Thyroid gland (tissue), 4 donors: ENCODE results near the gene ZDHHC9. TPM values are rescaled to one million over a fixed set of nuclear protein-coding genes. Genes with fewer than 3 reads are reported as not detected.
A peak's percentile ranks its signal among the peaks of the same experiment; 100 is the strongest.

ENCODE experiments used
- DNase-seq, 2 donors: peaks; one replicate each; pipeline ENCODE4 v3.0.0-alpha.2; 2019
- H3K27ac ChIP-seq, 3 donors: fragments of 200-600 bp; sonication (generic); 1 replicate in 2 of 3; 2 replicates in 1 of 3; pipeline ENCODE4 v1.5.1; 2016 to 2019; ENCODE audit warnings: mild to moderate bottlenecking in 1 of 3, moderate library complexity in 1 of 3
- H3K27me3 ChIP-seq: fragments of 200-600 bp; sonication (generic); one replicate; pipeline ENCODE4 v1.5.1; 2019
- H3K36me3 ChIP-seq, 2 donors: fragments of 200-600 bp; sonication (generic); one replicate each; pipeline ENCODE4 v1.5.1; 2016 to 2019
- H3K4me1 ChIP-seq, 2 donors: fragments of 200-600 bp; sonication (generic); one replicate each; pipeline ENCODE4 v1.5.1; 2017 to 2019
- H3K4me3 ChIP-seq, 3 donors: fragments of 200-600 bp; sonication (generic); replicated peaks in 1 of 3; 1 replicate in 2 of 3; 2 replicates in 1 of 3; pipeline ENCODE4 v1.5.1; 2016; ENCODE audit warnings: mild to moderate bottlenecking in 1 of 3
- H3K9me3 ChIP-seq: fragments of 200-600 bp; sonication (generic); one replicate; pipeline ENCODE4 v1.5.1; 2017
- CTCF ChIP-seq, 6 experiments: fragments of 200-600 bp in 3 of 6; fragments of 450-650 bp in 3 of 6; sonication (generic) in 3 of 6; IDR thresholded peaks; one replicate each; pipeline ENCODE4 v1.5.1; 2016 to 2019; ENCODE audit warnings: antibody characterized with exemption in 6 of 6, mild to moderate bottlenecking in 2 of 6, inconsistent platforms in 1 of 6, moderate library complexity in 1 of 6
- POLR2A ChIP-seq, 2 donors: fragments of 450-650 bp; IDR thresholded peaks; one replicate each; pipeline ENCODE4 v1.6.1; 2017; ENCODE audit warnings: antibody characterized with exemption in 2 of 2, mild to moderate bottlenecking in 2 of 2, moderate library complexity in 1 of 2
- WGBS, 2 donors: methylation state at CpG; one replicate each; pipeline ENCODE4 v1.1.5; 2017; 5-methylcytosine and 5-hydroxymethylcytosine counted together
- intact Hi-C: fragments of 100-400 bp; cut with DNase I; formaldehyde crosslinking; loops from one replicate; pipeline ENCODE4 v1.15.1; 2023
- total RNA-seq, 4 donors: library from RNA; depleted of rRNA; stranded (reverse); fragments of >200 nt; gene quantifications; one replicate each; pipeline ENCODE4 v1.2.3, GENCODE V29; 2016

Gene ZDHHC9
- total RNA-seq, 4 donors from 2014 or later, result 19.7 to 35.6 (median 25.3) TPM

DNA sequence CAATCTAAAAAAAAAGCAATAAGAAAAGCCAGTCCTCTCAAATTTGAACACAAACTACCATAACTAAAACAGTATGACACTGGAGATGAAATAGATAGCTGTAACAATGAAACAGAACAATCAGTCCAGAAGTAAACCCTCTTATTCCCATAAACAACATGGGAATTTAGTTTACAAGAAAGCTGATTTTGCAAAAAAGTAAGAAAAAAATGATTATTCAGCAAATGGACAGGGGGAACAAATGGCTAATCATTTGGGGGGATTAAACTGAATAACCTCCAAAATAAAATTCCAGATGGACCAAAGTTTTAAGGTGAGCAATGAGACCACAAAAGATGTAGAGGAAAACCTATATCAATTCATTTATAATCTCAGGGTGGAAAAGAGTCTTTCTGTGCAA is 80.0 kb downstream of the ZDHHC9 start:
- no peak for TF ChIP-seq POLR2A (IDR thresholded peaks at IDR 0.05)
- no peaks in the 10 kb centered on the region for H3K27me3 ChIP-seq

GRCh38 chrX:129762448-129762847 is 81.2 kb downstream of the ZDHHC9 start:
- TF ChIP-seq CTCF (IDR thresholded peaks at IDR 0.05), result no peak
- TF ChIP-seq POLR2A (IDR thresholded peaks at IDR 0.05), result no peak
- intact Hi-C loops, result no loop called here
- Histone ChIP-seq H3K9me3 (no peaks in the 10 kb centered on the region), H3K4me1 (peaks cover 3 to 12% of the 10 kb centered on the region in 2 donors), H3K36me3 (no peaks in the 10 kb centered on the region), H3K27ac (no peak overlapping the region), H3K27me3 (no peaks in the 10 kb centered on the region), H3K4me3 (no peak overlapping the region)
- no peak for DNase-seq
- 90 to 93% methylated on average over 3 of the region's 3 CpGs for WGBS, 2 donors

More for the DNA sequence above, 80.0 kb downstream of the ZDHHC9 start:
- no peaks in the 10 kb centered on the region for H3K36me3 ChIP-seq
- no peaks in the 10 kb centered on the region for H3K9me3 ChIP-seq
- H3K27ac ChIP-seq, result no peak overlapping the region
- intact Hi-C loops, result no loop called here
- no peak overlapping the region for H3K4me3 ChIP-seq
- DNase-seq, result no peak
- H3K4me1 ChIP-seq, result peaks cover 3 to 12% of the 10 kb centered on the region in 2 donors

GRCh38 chrX:129761596-129761995 is 82.1 kb downstream of the ZDHHC9 start:
- H3K27me3 ChIP-seq, result no peaks in the 10 kb centered on the region
- intact Hi-C loops, result no loop called here
- H3K36me3 ChIP-seq, result no peaks in the 10 kb centered on the region
- H3K4me1 ChIP-seq, result peaks cover 3 to 12% of the 10 kb centered on the region in 2 donors
- WGBS, 2 donors, result 100% methylated on average over 2 of the region's 4 CpGs; no CpG with 5 or more reads in 1 of the 2 donors
- H3K27ac ChIP-seq, result no peak overlapping the region
- H3K4me3 ChIP-seq, result no peak overlapping the region
- DNase-seq, result no peak
- H3K9me3 ChIP-seq, result no peaks in the 10 kb centered on the region
- TF ChIP-seq POLR2A (IDR thresholded peaks at IDR 0.05), result no peak
- no peak for TF ChIP-seq CTCF (IDR thresholded peaks at IDR 0.05)

DNA sequence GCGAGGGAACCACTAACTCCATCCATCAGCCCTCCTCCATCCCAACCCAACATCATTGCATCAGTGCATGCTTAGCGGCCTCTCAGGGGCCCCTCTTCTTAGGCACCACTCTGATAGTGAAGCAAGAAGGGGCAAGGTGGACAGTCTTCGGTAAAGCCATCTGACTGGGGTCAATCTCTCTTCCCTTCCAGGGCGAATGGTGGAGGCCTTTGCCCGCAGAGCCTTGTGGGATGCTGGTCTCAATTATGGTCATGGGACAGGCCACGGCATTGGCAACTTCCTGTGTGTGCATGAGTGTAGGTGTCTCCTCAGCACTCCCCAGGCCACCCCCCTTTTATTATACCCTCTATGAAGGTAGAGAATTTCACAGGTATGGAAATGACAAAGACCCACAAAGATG is 82.7 kb downstream of the ZDHHC9 start:
- Histone ChIP-seq H3K27me3 (no peaks in the 10 kb centered on the region), H3K4me3 (no peak overlapping the region), H3K36me3 (no peaks in the 10 kb centered on the region), H3K9me3 (no peaks in the 10 kb centered on the region), H3K4me1 (peaks cover 3 to 12% of the 10 kb centered on the region in 2 donors), H3K27ac (no peak overlapping the region)
- no peak for TF ChIP-seq POLR2A (IDR thresholded peaks at IDR 0.05)
- no peak for TF ChIP-seq CTCF (IDR thresholded peaks at IDR 0.05)
- 85 to 90% methylated on average over 2 to 3 of the region's 6 CpGs for WGBS, 2 donors
- DNase-seq, result no peak
- intact Hi-C loops, result no loop called here

DNA sequence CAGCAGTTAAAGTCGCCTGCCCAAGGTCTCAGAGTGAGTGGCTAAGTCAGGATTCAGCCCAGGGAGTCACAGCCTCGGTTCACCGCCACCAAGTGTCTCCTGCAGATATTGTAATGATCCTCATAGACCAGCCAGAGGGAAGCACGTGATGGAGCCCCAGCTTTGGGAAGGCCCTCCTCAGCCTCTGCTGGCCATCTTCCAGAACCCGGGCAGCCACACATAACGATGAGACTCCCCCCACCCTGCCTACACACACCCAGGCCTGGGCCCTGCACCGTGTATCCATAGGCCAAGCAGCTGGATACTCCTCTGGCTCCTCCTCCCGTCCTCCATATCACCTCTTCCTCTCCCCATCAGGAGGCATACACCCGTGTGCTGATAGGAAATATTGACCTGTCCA is 83.5 kb downstream of the ZDHHC9 start:
- H3K27ac ChIP-seq, result peak overlapping the region; percentile 32 to 40 (median 39)
- 40 to 60% methylated on average over 1 to 4 of the region's 9 CpGs for WGBS, 2 donors
- intact Hi-C loops, result no loop called here

More for the DNA sequence above, 83.5 kb downstream of the ZDHHC9 start:
- no peak for TF ChIP-seq CTCF (IDR thresholded peaks at IDR 0.05)
- TF ChIP-seq POLR2A (IDR thresholded peaks at IDR 0.05), result no peak
- Histone ChIP-seq H3K4me1 (peaks cover 3 to 12% of the 10 kb centered on the region in 2 donors), H3K9me3 (no peaks in the 10 kb centered on the region), H3K36me3 (no peaks in the 10 kb centered on the region), H3K27me3 (no peaks in the 10 kb centered on the region), H3K4me3 (no peak overlapping the region)
- DNase-seq, result peak; percentile 28 to 31
